HepG2 (cell line): ENCODE data around the gene MAMSTR. TPM values are rescaled to one million over a fixed set of nuclear protein-coding genes. Genes with fewer than 3 reads are reported as not detected.

ENCODE experiments used
- EHMT2 ChIP-seq: fragments of 200-600 bp; sonication (generic); IDR thresholded peaks from 2 replicates; pipeline ENCODE4 v1.7.0; 2017; ENCODE audit warnings: antibody characterized with exemption, low read depth, low read length, borderline replicate concordance
- FOXO1 ChIP-seq: sonication (generic); formaldehyde crosslinking; IDR thresholded peaks from 2 replicates; pipeline ENCODE4 v1.4.0; 2020; ENCODE audit warnings: missing genetic modification reagents
- GPN1 ChIP-seq: sonication (generic); formaldehyde crosslinking; IDR thresholded peaks from 2 replicates; pipeline ENCODE4 v1.5.1; 2020; ENCODE audit warnings: missing genetic modification reagents, borderline replicate concordance
- HDAC2 ChIP-seq: sonication (generic); formaldehyde crosslinking; IDR thresholded peaks from 2 replicates; pipeline ENCODE4 v1.4.0; 2020; ENCODE audit warnings: missing genetic modification reagents
- MYC ChIP-seq: sonication (generic); formaldehyde crosslinking; IDR thresholded peaks from 2 replicates; pipeline ENCODE4 v1.9.0; 2021; ENCODE audit warnings: missing genetic modification reagents, borderline replicate concordance
- PBX3 ChIP-seq: sonication (generic); formaldehyde crosslinking; IDR thresholded peaks from 2 replicates; pipeline ENCODE4 v1.8.1; 2023; ENCODE audit warnings: missing genetic modification reagents, inconsistent platforms, borderline replicate concordance
- PLRG1 ChIP-seq: fragments of 450-650 bp; conservative IDR thresholded peaks from 2 replicates; pipeline ENCODE4 v1.6.1; 2016
- RBAK ChIP-seq: sonication (generic); formaldehyde crosslinking; IDR thresholded peaks from 2 replicates; pipeline ENCODE4 v1.5.1; 2020; ENCODE audit warnings: mild to moderate bottlenecking, missing genetic modification reagents
- REST ChIP-seq, 2 experiments: IDR thresholded peaks; 2 replicates each; pipeline ENCODE4 v1.6.1; 2011 to 2012; ENCODE audit warnings: low read length in 2 of 2, borderline replicate concordance in 1 of 2, low read depth in 1 of 2, mild to moderate bottlenecking in 1 of 2, moderate library complexity in 1 of 2
- SRSF9 ChIP-seq: fragments of 200-400 bp; formaldehyde crosslinking; IDR thresholded peaks from 2 replicates; pipeline ENCODE4 v1.6.1; 2018; ENCODE audit warnings: borderline replicate concordance, mild to moderate bottlenecking, low read depth, low read length; ENCODE audit not compliant: insufficient read depth, poor library complexity, severe bottlenecking
- TBL1XR1 ChIP-seq: fragments of 150-350 bp; IDR thresholded peaks from 2 replicates; pipeline ENCODE4 v1.6.1; 2014; ENCODE audit warnings: borderline replicate concordance, low read length; ENCODE audit not compliant: partially characterized antibody
- ZNF124 ChIP-seq: sonication (generic); formaldehyde crosslinking; IDR thresholded peaks from 2 replicates; pipeline ENCODE4 v1.4.0; 2020; ENCODE audit warnings: missing genetic modification reagents
- ZNF326 ChIP-seq: sonication (generic); formaldehyde crosslinking; IDR thresholded peaks from 2 replicates; pipeline ENCODE4 v1.4.0; 2020; ENCODE audit warnings: missing genetic modification reagents, borderline replicate concordance
- ZNF709 ChIP-seq: sonication (generic); formaldehyde crosslinking; IDR thresholded peaks from 2 replicates; pipeline ENCODE4 v1.5.0; 2020; ENCODE audit warnings: mild to moderate bottlenecking, missing genetic modification reagents
- ZNF878 ChIP-seq: sonication (generic); formaldehyde crosslinking; IDR thresholded peaks from 2 replicates; pipeline ENCODE4 v1.8.1; 2023; ENCODE audit warnings: mild to moderate bottlenecking, missing genetic modification reagents, moderate library complexity
- polyA plus RNA-seq, 8 experiments: library from polyadenylated mRNA; depleted of rRNA in 3 of 8; stranded (reverse) in 7 of 8; unstranded in 1 of 8; fragments of >200 nt; fragmentation: Illumina TruSeq in 4 of 8; extraction: Trizol in 4 of 8; gene quantifications; 2 replicates each; pipeline versions ENCODE4 v1.2.1 to v1.2.3, GENCODE V29; 2011 to 2016; ENCODE audit warnings: low read depth in 4 of 8, missing spikeins in 1 of 8, mixed read lengths in 1 of 8; ENCODE audit not compliant: insufficient read depth in 1 of 8
- total RNA-seq, 5 experiments: library from RNA; depleted of rRNA; stranded (reverse); fragments of >200 nt; fragmentation: Illumina TruSeq; extraction: Trizol; gene quantifications; 2 replicates each; pipeline ENCODE4 v1.2.3, GENCODE V29; 2016; ENCODE audit warnings: low read depth in 1 of 5
- TF ChIP-seq, protein P1 (sequence below): IDR thresholded peaks from 2 replicates; pipeline ENCODE4 v1.4.0; 2020; ENCODE audit warnings: mild to moderate bottlenecking, missing genetic modification reagents
- TF ChIP-seq, protein P2 (sequence below): sonication (generic); formaldehyde crosslinking; IDR thresholded peaks from 2 replicates; pipeline ENCODE4 v1.4.0; 2020; ENCODE audit warnings: low read depth, mild to moderate bottlenecking, missing genetic modification reagents

Gene MAMSTR
- total and polyA plus RNA-seq, 2 of the 13 experiments (the other 11 are each of a cell fraction or from before 2014, with no cell fraction given): 2.2 to 2.4 TPM

- TF ChIP-seq ZNF709 (no peak), ZNF326 (CRISPR knock-in tag) (no peak), SRSF9 (no peak), FOXO1 (CRISPR knock-in tag) (no peak), PLRG1 (no peak), REST (IDR thresholded peaks at IDR 0.05; ENCODE audit: borderline replicate concordance in 1 of 2, low read depth in 1 of 2, low read length in 2 of 2) (no peak), EHMT2 (no peak), TBL1XR1 (no peak), RBAK (CRISPR knock-in tag) (no peak), ZNF878 (no peak), MYC (CRISPR knock-in tag) (peak; percentile 19; the same call in 1 of the 2 replicates), HDAC2 (CRISPR knock-in tag) (no peak), ZNF124 (no peak), GPN1 (CRISPR knock-in tag) (no peak), PBX3 (no peak)
- TF ChIP-seq, protein P1, sequence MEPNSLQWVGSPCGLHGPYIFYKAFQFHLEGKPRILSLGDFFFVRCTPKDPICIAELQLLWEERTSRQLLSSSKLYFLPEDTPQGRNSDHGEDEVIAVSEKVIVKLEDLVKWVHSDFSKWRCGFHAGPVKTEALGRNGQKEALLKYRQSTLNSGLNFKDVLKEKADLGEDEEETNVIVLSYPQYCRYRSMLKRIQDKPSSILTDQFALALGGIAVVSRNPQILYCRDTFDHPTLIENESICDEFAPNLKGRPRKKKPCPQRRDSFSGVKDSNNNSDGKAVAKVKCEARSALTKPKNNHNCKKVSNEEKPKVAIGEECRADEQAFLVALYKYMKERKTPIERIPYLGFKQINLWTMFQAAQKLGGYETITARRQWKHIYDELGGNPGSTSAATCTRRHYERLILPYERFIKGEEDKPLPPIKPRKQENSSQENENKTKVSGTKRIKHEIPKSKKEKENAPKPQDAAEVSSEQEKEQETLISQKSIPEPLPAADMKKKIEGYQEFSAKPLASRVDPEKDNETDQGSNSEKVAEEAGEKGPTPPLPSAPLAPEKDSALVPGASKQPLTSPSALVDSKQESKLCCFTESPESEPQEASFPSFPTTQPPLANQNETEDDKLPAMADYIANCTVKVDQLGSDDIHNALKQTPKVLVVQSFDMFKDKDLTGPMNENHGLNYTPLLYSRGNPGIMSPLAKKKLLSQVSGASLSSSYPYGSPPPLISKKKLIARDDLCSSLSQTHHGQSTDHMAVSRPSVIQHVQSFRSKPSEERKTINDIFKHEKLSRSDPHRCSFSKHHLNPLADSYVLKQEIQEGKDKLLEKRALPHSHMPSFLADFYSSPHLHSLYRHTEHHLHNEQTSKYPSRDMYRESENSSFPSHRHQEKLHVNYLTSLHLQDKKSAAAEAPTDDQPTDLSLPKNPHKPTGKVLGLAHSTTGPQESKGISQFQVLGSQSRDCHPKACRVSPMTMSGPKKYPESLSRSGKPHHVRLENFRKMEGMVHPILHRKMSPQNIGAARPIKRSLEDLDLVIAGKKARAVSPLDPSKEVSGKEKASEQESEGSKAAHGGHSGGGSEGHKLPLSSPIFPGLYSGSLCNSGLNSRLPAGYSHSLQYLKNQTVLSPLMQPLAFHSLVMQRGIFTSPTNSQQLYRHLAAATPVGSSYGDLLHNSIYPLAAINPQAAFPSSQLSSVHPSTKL: 0 out of 2 replicates have a peak, but pooled peaks have one; percentile 12
- TF ChIP-seq, protein P2, sequence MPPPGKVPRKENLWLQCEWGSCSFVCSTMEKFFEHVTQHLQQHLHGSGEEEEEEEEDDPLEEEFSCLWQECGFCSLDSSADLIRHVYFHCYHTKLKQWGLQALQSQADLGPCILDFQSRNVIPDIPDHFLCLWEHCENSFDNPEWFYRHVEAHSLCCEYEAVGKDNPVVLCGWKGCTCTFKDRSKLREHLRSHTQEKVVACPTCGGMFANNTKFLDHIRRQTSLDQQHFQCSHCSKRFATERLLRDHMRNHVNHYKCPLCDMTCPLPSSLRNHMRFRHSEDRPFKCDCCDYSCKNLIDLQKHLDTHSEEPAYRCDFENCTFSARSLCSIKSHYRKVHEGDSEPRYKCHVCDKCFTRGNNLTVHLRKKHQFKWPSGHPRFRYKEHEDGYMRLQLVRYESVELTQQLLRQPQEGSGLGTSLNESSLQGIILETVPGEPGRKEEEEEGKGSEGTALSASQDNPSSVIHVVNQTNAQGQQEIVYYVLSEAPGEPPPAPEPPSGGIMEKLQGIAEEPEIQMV (CRISPR knock-in tag): no peak
Observed at GRCh38 chr19:48713864-48714755, 5.4 kb downstream of the MAMSTR start (continued).
